SK-N-SH treated with all-trans-retinoic acid at 6 μM for 48 hours (cell line): Measurements from ENCODE around the gene CCL17.

Source experiments
- RARB ChIP-seq: fragments of 250-450 bp; sonication (Bioruptor Pico); IDR thresholded peaks from 2 replicates; pipeline ENCODE4 v1.8.0; 2021; ENCODE audit warnings: mild to moderate bottlenecking, moderate library complexity
- TF ChIP-seq, protein P1 (sequence below): fragments of 250-450 bp; sonication (Bioruptor Pico); IDR thresholded peaks from 2 replicates; pipeline ENCODE4 v1.5.1; 2021; ENCODE audit warnings: mild to moderate bottlenecking, moderate library complexity
- TF ChIP-seq, protein P2 (sequence below): fragments of 250-450 bp; sonication (Bioruptor Pico); IDR thresholded peaks from 2 replicates; pipeline ENCODE4 v1.5.0; 2020; ENCODE audit warnings: mild to moderate bottlenecking, moderate library complexity

DNA sequence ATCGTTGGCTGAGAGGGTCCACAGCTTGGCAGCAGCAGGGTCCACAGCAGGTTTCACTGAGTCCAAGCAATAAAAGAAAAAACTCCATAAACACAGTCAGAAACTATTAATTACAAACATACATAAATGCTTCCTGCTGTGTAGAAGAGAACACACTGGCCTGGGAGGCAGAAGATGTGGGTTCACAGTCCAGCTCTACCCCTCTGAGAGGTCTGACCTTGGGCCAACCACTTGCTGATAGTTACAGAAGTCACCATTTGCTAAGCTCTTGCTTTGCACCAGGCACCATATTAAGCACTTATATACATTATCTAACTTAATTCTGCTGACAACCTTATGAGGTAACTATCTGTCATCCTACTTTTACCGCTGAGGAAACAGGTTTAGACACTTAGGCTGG is 27.9 kb downstream of the CCL17 start:
- TF ChIP-seq, protein P1, sequence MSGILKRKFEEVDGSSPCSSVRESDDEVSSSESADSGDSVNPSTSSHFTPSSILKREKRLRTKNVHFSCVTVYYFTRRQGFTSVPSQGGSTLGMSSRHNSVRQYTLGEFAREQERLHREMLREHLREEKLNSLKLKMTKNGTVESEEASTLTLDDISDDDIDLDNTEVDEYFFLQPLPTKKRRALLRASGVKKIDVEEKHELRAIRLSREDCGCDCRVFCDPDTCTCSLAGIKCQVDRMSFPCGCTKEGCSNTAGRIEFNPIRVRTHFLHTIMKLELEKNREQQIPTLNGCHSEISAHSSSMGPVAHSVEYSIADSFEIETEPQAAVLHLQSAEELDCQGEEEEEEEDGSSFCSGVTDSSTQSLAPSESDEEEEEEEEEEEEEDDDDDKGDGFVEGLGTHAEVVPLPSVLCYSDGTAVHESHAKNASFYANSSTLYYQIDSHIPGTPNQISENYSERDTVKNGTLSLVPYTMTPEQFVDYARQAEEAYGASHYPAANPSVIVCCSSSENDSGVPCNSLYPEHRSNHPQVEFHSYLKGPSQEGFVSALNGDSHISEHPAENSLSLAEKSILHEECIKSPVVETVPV: no peak
- TF ChIP-seq RARB (CRISPR knock-in tag): no peak
- TF ChIP-seq, protein P2, sequence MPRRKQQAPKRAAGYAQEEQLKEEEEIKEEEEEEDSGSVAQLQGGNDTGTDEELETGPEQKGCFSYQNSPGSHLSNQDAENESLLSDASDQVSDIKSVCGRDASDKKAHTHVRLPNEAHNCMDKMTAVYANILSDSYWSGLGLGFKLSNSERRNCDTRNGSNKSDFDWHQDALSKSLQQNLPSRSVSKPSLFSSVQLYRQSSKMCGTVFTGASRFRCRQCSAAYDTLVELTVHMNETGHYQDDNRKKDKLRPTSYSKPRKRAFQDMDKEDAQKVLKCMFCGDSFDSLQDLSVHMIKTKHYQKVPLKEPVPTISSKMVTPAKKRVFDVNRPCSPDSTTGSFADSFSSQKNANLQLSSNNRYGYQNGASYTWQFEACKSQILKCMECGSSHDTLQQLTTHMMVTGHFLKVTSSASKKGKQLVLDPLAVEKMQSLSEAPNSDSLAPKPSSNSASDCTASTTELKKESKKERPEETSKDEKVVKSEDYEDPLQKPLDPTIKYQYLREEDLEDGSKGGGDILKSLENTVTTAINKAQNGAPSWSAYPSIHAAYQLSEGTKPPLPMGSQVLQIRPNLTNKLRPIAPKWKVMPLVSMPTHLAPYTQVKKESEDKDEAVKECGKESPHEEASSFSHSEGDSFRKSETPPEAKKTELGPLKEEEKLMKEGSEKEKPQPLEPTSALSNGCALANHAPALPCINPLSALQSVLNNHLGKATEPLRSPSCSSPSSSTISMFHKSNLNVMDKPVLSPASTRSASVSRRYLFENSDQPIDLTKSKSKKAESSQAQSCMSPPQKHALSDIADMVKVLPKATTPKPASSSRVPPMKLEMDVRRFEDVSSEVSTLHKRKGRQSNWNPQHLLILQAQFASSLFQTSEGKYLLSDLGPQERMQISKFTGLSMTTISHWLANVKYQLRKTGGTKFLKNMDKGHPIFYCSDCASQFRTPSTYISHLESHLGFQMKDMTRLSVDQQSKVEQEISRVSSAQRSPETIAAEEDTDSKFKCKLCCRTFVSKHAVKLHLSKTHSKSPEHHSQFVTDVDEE: no peak
